Measurements from ENCODE around the gene CD200. TPM values are rescaled to one million over a fixed set of nuclear protein-coding genes. Genes with fewer than 3 reads are reported as not detected.

CD200 gene
- total RNA-seq, 1 experiment from 2014 or later, result 46.8 TPM

DNA sequence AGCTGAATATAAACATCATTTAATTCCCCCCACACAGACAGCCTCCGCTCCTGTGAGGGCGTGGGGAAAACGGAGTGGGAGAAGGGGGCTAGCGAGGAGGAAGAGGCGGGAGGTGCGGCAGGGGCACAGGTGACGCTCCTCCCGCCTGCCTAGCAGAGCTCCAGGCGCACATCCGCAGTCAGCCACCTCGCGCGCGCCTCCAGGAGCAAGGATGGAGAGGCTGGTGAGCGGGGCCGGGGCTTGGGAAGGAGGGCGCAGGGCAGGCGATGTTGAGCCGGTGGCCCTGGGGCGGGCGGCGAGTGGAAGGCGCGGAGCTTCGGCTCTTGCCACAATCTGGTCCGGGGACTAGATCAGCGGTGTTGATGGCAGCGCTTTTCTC is at the start of gene CD200 (continued):
- TF ChIP-seq ZNF512 (CRISPR knock-in tag; IDR thresholded peaks at IDR 0.05; ENCODE audit: borderline replicate concordance) (no peak), AR (CRISPR knock-in tag; IDR thresholded peaks at IDR 0.05) (no peak), CREB1 (CRISPR knock-in tag; IDR thresholded peaks at IDR 0.05) (no peak; the same call in 1 of the 2 replicates), ESRRA (CRISPR knock-in tag; IDR thresholded peaks at IDR 0.05; ENCODE audit: borderline replicate concordance) (no peak), ZNF138 (CRISPR knock-in tag; conservative IDR thresholded peaks at IDR 0.05) (peak; percentile 70; the same call in 1 of the 2 replicates), JAZF1 (CRISPR knock-in tag; IDR thresholded peaks at IDR 0.05) (no peak), E2F5 (CRISPR knock-in tag; IDR thresholded peaks at IDR 0.05) (peak; percentile 72), CREM (CRISPR knock-in tag; IDR thresholded peaks at IDR 0.05) (0 out of 2 replicates have a peak, but pooled peaks have one; percentile 70), SP1 (CRISPR knock-in tag; conservative IDR thresholded peaks at IDR 0.05) (no peak), KAT7 (CRISPR knock-in tag; IDR thresholded peaks at IDR 0.05; ENCODE audit: borderline replicate concordance) (no peak; the same call in 1 of the 2 replicates), SMAD4 (CRISPR knock-in tag; IDR thresholded peaks at IDR 0.05) (no peak), FOXK1 (CRISPR knock-in tag; IDR thresholded peaks at IDR 0.05) (peak; percentile 40; the same call in 1 of the 2 replicates), ZNF219 (CRISPR knock-in tag; IDR thresholded peaks at IDR 0.05; ENCODE audit: borderline replicate concordance) (no peak), TEAD1 (CRISPR knock-in tag; IDR thresholded peaks at IDR 0.05) (no peak), ZNF396 (CRISPR knock-in tag; IDR thresholded peaks at IDR 0.05; ENCODE audit: borderline replicate concordance) (no peak), MAX (CRISPR knock-in tag; IDR thresholded peaks at IDR 0.05) (peak; percentile 38; the same call in 1 of the 2 replicates), ZNF317 (CRISPR knock-in tag; IDR thresholded peaks at IDR 0.05; ENCODE audit: borderline replicate concordance, low read depth) (no peak)
- TF ChIP-seq, protein P1, sequence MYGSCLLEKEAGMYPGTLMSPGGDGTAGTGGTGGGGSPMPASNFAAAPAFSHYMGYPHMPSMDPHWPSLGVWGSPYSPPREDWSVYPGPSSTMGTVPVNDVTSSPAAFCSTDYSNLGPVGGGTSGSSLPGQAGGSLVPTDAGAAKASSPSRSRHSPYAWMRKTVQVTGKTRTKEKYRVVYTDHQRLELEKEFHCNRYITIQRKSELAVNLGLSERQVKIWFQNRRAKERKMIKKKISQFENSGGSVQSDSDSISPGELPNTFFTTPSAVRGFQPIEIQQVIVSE (CRISPR knock-in tag; IDR thresholded peaks at IDR 0.05; ENCODE audit: borderline replicate concordance), result no peak
- TF ChIP-seq, protein P2, sequence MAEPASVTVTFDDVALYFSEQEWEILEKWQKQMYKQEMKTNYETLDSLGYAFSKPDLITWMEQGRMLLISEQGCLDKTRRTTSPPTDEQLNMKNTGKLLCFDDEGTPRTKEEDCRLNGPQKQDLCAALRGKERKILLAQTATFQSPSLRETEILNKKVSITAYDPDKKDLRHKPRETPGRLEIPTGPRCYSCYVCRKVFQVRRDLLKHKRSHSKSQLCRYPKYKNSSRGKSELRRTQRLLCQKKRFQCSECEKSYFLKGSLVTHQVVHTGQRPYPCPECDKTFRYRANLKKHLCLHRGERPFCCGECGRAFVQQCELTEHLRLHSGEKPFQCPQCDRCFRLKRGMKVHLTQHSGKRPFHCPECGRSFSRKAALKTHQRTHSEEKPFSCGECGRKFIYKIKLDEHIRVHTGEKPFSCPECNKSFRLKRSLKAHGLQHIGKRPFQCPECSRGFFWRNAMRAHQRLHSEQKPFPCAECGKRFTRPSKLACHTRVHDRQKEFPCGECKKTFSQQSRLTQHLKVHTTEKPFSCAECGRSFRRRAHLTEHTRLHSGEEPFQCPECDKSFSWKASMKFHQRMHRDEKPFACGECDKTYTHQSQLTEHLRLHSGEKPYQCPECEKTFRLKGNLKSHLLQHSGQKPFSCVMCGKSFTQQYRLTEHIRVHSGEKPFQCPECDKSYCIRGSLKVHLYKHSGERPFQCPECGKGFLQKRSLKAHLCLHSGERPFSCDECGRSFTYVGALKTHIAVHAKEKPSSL (CRISPR knock-in tag; conservative IDR thresholded peaks at IDR 0.05), result no peak
- TF ChIP-seq, protein P3, sequence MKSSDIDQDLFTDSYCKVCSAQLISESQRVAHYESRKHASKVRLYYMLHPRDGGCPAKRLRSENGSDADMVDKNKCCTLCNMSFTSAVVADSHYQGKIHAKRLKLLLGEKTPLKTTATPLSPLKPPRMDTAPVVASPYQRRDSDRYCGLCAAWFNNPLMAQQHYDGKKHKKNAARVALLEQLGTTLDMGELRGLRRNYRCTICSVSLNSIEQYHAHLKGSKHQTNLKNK (CRISPR knock-in tag; IDR thresholded peaks at IDR 0.05), result no peak

Measured in WTC11 (cell line).